GM18867 (cell line): ENCODE results near the gene IER5.
"Not testable (repeated sequence)": the region's sequence is repeated elsewhere in the genome, so short reads cannot be mapped to it uniquely, and the experiment has no call there.

Source experiments
- ATAC-seq: cut with Tn5 transposase; IDR thresholded peaks from one replicate; pipeline ENCODE4 v1.9.1; 2021; ENCODE audit warnings: mild to moderate bottlenecking, moderate library complexity; ENCODE audit not compliant: unreplicated experiment

Gene IER5

DNA sequence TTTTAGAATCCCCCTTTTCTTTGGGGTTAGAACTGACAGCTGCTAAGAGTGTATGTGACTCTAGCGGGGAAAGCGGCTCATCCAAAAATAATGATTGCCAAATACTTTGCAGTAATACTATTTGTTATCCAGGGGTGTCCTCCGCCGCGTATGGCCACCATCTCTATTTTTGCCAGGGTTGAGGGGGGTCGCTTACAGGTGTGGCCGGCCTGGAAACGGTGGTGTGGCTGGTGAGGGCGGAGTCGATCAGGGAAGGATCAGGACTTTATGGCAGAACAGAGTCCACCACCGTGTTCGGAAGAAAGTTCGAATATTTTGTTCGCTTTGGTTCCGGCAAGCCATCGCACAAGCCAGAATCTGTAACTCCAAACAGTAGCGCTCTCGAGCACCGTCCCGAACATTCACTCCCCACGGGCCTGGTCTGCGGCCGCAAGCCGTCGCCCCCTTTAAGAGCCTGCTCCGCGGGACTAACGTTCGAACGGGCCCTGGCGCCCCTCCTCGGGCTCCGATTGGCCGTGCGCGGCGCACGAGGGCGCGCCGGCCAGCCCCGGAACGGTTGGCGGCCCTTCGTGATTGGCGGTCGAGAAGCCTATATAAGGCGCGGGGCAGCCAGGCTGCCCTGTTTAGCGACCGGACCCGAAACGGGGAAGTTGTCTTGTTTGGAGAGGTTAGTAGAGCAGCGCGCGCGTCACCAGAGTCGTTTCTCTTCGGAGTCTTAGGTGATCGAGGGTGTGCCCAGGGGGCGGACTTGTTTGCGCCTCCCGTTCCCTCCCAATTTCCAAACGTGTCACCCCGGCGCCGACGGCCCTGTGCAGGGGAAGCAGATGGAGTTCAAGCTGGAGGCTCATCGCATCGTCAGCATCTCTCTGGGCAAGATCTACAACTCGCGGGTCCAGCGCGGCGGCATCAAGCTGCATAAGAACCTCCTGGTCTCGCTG, at the start of gene IER5:
IER5 (plus strand) TSS at position 622 of the 938 bp plus-strand sequence; CDS start at position 825, 203 bp downstream.
- peak; percentile 76 for ATAC-seq

GRCh38 chr1:181040284-181040865, 48.1 kb upstream of the IER5 start:
- no peak for ATAC-seq

DNA sequence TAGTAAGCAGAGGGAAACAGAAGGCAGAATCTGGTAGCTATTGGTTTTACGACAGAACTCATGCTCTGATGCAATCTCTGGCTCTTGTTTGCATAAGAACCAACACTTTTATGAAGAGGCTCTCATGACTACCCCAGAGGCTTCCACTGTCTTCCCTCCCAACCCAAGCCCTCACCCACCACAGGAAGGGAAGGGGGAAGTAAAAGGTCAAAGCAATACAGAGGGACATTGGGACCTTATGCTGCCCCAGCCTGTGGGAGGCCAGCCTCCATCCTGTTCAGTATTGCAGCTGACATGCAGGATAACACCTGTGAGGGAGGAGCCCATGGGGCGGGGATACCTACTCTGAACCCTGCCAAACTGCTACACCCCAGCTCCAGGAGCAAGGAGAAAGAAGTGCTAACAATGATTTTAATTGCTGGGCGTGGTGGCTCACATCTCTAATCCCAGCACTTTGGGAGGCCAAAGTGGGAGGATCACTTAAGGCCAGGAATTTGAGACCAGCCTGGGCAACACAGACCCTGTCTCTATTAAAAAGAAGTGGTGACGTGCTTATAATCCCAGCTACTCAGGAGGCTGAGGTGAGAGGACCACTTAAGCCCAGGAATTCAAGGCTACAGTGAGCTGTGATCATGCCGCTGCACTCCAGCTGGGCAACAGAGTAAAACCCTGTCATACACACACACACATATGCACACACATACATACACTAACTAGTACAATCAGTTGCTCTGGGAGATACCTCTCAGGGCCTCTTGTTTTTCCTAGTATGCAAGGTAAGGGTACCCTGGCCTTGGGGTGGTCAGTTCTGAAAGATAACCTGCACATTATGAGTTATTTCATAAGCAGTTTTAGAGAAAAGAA, 45.2 kb upstream of the IER5 start:
- ATAC-seq = no peak

DNA sequence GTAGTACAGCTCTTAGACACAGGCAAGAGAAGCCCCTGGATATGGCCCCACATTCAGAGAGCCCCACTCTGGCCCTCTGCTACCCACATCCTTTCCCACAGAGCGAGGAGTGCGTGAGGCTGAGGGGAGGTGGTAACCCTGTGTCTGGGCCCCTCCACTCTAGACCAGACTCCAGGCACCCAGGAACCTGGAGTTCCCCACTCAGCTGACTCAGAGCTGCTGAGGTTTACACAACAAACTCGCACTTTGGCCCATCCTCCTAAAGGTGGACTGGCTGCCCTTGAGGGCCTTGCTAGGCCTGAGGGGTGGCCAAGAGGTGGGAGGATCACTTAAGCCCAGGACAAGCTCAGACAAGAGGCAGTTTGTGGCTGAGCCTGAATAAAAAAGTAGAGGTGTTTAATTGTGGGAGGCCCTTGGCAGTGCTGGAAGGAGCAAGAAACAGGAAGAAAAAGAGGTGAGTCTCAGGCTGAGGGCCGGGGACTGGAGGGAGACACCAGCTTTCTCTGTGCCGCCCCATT, 44.0 kb upstream of the IER5 start:
- peak; percentile 79 for ATAC-seq

DNA sequence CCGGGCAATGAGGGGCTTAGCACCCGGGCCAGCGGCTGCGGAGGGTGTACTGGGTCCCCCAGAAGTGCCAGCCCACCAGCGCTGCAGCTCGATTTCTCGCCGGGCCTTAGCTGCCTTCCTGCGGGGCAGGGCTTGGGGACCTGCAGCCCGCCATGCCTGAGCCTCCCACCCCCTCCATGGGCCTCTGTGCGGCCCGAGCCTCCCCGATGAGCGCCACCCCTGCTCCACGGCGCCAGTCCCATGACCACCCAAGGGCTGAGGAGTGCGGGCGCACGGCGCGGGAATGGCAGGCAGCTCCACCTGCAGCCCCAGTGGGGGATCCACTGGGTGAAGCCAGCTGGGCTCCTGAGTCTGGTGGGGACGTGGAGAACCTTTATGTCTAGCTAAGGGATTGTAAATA, 42.6 kb upstream of the IER5 start:
- ATAC-seq = not testable (repeated sequence)

- ATAC-seq = no peak
Observed at GRCh38 chr1:181049378-181049777, 39.1 kb upstream of the IER5 start.

GRCh38 chr1:181050922-181051321, 37.6 kb upstream of the IER5 start:
- no peak for ATAC-seq

- no peak for ATAC-seq
Observed at GRCh38 chr1:181056560-181056959, 31.9 kb upstream of the IER5 start.

DNA sequence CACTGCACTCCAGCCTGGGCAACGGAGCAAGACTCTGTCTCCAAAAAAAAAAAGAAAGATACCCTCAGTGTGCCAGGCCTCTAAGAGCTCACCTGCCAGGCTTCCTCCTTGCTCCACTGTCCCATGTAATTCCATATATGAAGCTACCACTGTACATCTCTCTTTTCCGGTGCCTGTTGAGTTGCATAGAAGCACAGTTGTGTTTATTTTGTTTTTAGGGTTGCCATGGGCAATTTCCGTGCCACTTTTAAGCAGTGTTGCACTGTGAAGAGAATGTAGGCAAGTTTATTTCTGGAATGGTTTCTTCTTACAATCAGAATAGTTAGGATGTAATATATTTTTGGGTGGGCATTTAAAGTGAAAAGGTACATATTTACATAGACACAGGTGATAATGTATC, 31.4 kb upstream of the IER5 start:
- ATAC-seq = no peak

- ATAC-seq = no peak
Observed at GRCh38 chr1:181059435-181059834, 29.1 kb upstream of the IER5 start.

- ATAC-seq = no peak
Observed at GRCh38 chr1:181060066-181060465, 28.4 kb upstream of the IER5 start.

- ATAC-seq = not testable (repeated sequence)
Observed at GRCh38 chr1:181060947-181061346, 27.6 kb upstream of the IER5 start.

GRCh38 chr1:181061487-181061886, 27.0 kb upstream of the IER5 start:
- no peak for ATAC-seq

DNA sequence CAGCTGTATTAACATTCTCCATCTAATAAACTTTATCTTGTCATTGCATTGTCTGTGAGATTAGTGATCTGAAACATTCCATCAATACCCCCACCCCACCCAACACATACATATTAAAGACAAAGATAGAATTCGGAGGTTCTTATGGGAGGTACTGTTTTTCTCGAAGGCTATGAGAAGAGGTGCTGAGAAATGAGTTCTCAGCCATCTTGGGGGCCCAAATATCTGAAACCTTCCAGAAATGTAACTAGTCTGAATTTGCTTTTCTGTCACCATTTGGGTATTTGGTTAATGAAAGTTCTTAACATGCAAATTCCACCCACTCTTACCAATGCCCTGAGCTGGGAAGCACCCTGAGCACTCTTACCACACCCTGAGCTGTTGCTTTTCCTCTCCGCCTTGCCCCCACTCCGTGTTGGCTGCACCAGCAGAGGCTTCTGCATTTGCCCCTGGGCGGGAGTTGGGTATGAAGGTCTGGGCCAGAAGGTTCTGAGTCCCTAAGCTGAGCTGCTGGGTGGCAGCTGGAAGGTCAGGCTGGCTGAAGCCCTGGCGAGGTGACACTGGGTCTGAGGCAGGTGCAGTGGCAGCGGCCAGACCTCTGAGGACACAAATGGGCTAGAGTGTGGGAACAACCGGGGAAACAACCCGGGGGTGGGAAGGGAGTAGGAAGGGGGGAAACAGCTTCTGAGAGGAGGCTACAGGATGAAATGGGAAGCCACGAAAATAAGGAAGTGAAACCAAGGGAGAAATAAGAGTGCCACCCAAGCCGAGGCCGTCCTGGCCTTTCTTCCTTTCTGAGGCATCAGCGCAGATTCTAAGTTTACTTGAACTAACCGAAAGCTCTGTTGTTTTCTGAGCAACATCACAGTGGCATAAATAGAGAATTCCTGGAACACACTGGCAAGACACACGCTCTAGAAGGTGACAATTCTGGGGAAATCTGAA, 26.3 kb upstream of the IER5 start:
- ATAC-seq = peak; percentile 90

GRCh38 chr1:181062836-181063428, 25.6 kb upstream of the IER5 start:
- peak; percentile 63 for ATAC-seq

- ATAC-seq = no peak
Observed at GRCh38 chr1:181064011-181064623, 24.4 kb upstream of the IER5 start.

GRCh38 chr1:181064702-181065101, 23.8 kb upstream of the IER5 start:
- ATAC-seq = no peak

DNA sequence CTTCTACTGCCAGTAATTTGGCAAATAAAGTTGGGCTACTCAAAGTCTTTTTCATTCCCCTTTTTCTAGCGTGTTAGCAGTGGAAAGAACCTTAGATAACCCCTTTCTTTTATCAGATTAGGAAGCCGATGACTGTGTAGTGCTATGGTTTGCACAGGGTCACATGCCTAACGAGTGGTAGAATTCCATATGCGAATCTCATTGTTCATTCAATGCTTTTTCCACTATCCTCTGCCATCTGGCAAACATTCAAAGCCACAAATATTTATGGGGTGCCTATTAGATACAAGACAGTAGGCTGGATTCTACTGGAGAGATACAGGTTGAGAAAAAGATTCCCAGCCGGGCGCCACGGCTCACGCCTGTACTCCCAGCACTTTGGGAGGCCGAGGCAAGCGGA, 14.9 kb upstream of the IER5 start:
- no peak for ATAC-seq

- no peak for ATAC-seq
Observed at GRCh38 chr1:181075766-181076350, 12.6 kb upstream of the IER5 start.
